Stomach smooth muscle (tissue), 2 donors: ENCODE measurements around the gene BCAS1.

Experiments
- H3K27ac ChIP-seq: one replicate; pipeline ENCODE4 v1.7.0; 2013; ENCODE audit warnings: mild to moderate bottlenecking, low read length, inconsistent platforms
- H3K27me3 ChIP-seq, 2 donors: one replicate each; pipeline ENCODE4 v1.7.0; 2013; ENCODE audit warnings: low read length in 2 of 2; ENCODE audit not compliant: insufficient read depth in 2 of 2, control insufficient read depth in 1 of 2
- H3K36me3 ChIP-seq, 2 donors: one replicate each; pipeline ENCODE4 v1.7.0; 2013; ENCODE audit warnings: low read length in 2 of 2; ENCODE audit not compliant: control insufficient read depth in 2 of 2, insufficient read depth in 2 of 2
- H3K4me1 ChIP-seq: one replicate; pipeline ENCODE4 v1.7.0; 2013; ENCODE audit warnings: low read length; ENCODE audit not compliant: control insufficient read depth, insufficient read depth
- H3K4me3 ChIP-seq, 2 donors: one replicate each; pipeline ENCODE4 v1.7.0; 2013; ENCODE audit warnings: low read length in 2 of 2
- H3K9ac ChIP-seq, 2 donors: one replicate each; pipeline ENCODE4 v1.7.0; 2013; ENCODE audit warnings: low read length in 2 of 2, mild to moderate bottlenecking in 1 of 2
- H3K9me3 ChIP-seq, 2 donors: one replicate each; pipeline ENCODE4 v1.7.0; 2013; ENCODE audit warnings: low read length in 2 of 2; ENCODE audit not compliant: control insufficient read depth in 2 of 2
- donor health status: healthy.
- donor health status: Pancreatic carcinoma.

BCAS1 gene

DNA sequence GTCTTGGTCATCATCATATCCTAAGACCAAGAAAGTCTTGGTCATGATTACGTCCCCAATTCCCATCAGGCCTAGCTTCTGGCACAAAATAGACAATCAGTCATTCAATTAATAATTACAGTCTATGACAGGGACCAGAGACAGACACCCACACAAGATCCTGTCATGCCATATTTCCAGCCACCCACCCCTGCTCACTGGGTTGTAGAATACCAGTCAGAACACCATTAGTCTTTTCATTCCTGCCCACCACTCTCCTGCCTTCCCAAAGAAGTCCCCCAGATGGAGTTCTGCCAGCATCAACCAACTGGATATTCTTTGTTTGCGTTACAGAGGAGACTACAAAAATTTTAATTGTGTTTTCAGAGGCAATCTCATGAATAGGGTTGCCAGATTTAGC is 81.0 kb downstream of the BCAS1 start:
- H3K27ac ChIP-seq = no peak overlapping the region
- no peaks in the 10 kb centered on the region for H3K36me3 ChIP-seq
- no peak overlapping the region for H3K9ac ChIP-seq
- no peaks in the 10 kb centered on the region for H3K9me3 ChIP-seq
- no peaks in the 10 kb centered on the region for H3K4me1 ChIP-seq
- no peak overlapping the region for H3K4me3 ChIP-seq
- peaks cover 0 to 2% of the 10 kb centered on the region in 2 donors for H3K27me3 ChIP-seq

GRCh38 chr20:53986037-53986650 is 84.2 kb downstream of the BCAS1 start:
- no peak overlapping the region for H3K9ac ChIP-seq
- H3K36me3 ChIP-seq = no peaks in the 10 kb centered on the region

GRCh38 chr20:53985150-53985518 is 85.3 kb downstream of the BCAS1 start:
- no peak overlapping the region for H3K9ac ChIP-seq
- no peaks in the 10 kb centered on the region for H3K9me3 ChIP-seq
- H3K27me3 ChIP-seq = peaks cover 0 to 2% of the 10 kb centered on the region in 2 donors
- no peaks in the 10 kb centered on the region for H3K4me1 ChIP-seq
- H3K4me3 ChIP-seq = no peak overlapping the region
- no peak overlapping the region for H3K27ac ChIP-seq
- no peaks in the 10 kb centered on the region for H3K36me3 ChIP-seq

More at GRCh38 chr20:53986037-53986650, 84.2 kb downstream of the BCAS1 start:
- Histone ChIP-seq H3K4me3 (no peak overlapping the region), H3K9me3 (no peaks in the 10 kb centered on the region), H3K27me3 (peaks cover 0 to 2% of the 10 kb centered on the region in 2 donors), H3K4me1 (no peaks in the 10 kb centered on the region), H3K27ac (no peak overlapping the region)

- no peaks in the 10 kb centered on the region for H3K9me3 ChIP-seq
- peaks cover 0 to 2% of the 10 kb centered on the region in 2 donors for H3K27me3 ChIP-seq
- no peaks in the 10 kb centered on the region for H3K4me1 ChIP-seq
- no peaks in the 10 kb centered on the region for H3K36me3 ChIP-seq
- H3K9ac ChIP-seq = no peak overlapping the region
- no peak overlapping the region for H3K4me3 ChIP-seq
- no peak overlapping the region for H3K27ac ChIP-seq
Measured at GRCh38 chr20:53984356-53985149, 85.8 kb downstream of the BCAS1 start.

GRCh38 chr20:53983401-53983800 is 87.0 kb downstream of the BCAS1 start:
- Histone ChIP-seq H3K27ac (no peak overlapping the region), H3K4me3 (no peak overlapping the region)

GRCh38 chr20:53982624-53983023 is 87.8 kb downstream of the BCAS1 start:
- Histone ChIP-seq H3K36me3 (no peaks in the 10 kb centered on the region), H3K4me3 (no peak overlapping the region), H3K9ac (no peak overlapping the region), H3K9me3 (no peaks in the 10 kb centered on the region), H3K27ac (no peak overlapping the region), H3K4me1 (no peaks in the 10 kb centered on the region), H3K27me3 (peaks cover 0 to 2% of the 10 kb centered on the region in 2 donors)

More at GRCh38 chr20:53983401-53983800, 87.0 kb downstream of the BCAS1 start:
- no peaks in the 10 kb centered on the region for H3K36me3 ChIP-seq
- no peaks in the 10 kb centered on the region for H3K9me3 ChIP-seq
- no peaks in the 10 kb centered on the region for H3K4me1 ChIP-seq
- no peak overlapping the region for H3K9ac ChIP-seq
- H3K27me3 ChIP-seq = peaks cover 0 to 2% of the 10 kb centered on the region in 2 donors

DNA sequence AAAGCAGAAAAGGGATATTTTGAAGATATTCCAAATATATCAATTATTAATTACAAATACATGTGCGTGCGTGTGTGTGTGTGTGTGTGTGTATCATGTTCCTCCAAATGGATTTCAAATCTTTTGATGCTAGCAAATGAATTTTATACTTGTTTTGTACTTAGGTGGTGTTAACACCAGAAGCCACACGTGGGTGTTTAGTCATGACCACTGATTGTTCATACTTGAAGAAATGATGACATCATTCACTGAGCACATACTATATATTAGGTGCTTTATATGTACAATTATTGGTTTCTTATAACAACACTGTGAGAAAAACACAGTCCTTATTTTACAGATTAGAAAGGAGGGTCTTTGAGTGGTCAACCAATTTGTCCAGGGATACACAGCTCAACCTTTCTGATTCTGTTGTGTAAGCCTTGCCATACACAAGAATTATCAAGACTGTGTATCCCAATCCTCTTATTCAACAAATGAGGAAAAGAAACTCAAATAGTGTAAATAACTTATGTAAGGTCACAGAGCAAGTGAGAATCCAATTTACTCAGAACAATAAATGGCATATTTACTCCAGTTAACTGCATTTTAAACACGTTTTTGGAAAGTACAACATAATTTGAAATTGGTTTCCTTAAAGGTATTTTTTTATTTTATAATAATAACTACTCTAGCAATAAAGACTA is 88.5 kb downstream of the BCAS1 start:
- H3K9ac ChIP-seq = no peak overlapping the region
- no peaks in the 10 kb centered on the region for H3K36me3 ChIP-seq
- no peaks in the 10 kb centered on the region for H3K4me1 ChIP-seq
- no peak overlapping the region for H3K4me3 ChIP-seq
- H3K27me3 ChIP-seq = peaks cover 0 to 2% of the 10 kb centered on the region in 2 donors
- H3K27ac ChIP-seq = no peak overlapping the region
- no peaks in the 10 kb centered on the region for H3K9me3 ChIP-seq

DNA sequence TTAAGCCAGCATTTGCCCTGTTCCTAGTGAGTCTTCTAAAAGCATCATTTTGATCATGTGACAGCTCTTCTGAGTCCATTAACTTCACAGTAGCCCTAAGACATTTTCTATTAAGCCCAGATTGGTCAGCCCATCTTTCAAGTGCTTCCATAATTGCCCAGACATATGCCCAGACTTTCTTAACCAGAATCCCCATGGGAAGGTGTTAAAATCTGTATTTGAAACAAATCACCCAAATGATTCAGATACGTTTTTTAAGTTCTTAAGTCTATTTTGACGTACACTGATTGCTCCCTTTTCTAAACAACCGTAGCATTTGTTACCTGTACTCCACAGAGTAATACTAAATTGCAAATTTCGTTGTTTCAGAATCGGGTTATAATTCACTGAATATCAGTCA is 89.3 kb downstream of the BCAS1 start:
- Histone ChIP-seq H3K4me3 (no peak overlapping the region), H3K27ac (no peak overlapping the region), H3K9me3 (no peaks in the 10 kb centered on the region), H3K36me3 (no peaks in the 10 kb centered on the region), H3K4me1 (no peaks in the 10 kb centered on the region), H3K27me3 (no peaks in the 10 kb centered on the region), H3K9ac (no peak overlapping the region)

- H3K9me3 ChIP-seq = no peaks in the 10 kb centered on the region
- no peaks in the 10 kb centered on the region for H3K4me1 ChIP-seq
- no peak overlapping the region for H3K9ac ChIP-seq
- no peak overlapping the region for H3K4me3 ChIP-seq
- H3K36me3 ChIP-seq = no peaks in the 10 kb centered on the region
- no peak overlapping the region for H3K27ac ChIP-seq
- H3K27me3 ChIP-seq = no peaks in the 10 kb centered on the region
Measured at GRCh38 chr20:53980031-53980465, 90.3 kb downstream of the BCAS1 start.

DNA sequence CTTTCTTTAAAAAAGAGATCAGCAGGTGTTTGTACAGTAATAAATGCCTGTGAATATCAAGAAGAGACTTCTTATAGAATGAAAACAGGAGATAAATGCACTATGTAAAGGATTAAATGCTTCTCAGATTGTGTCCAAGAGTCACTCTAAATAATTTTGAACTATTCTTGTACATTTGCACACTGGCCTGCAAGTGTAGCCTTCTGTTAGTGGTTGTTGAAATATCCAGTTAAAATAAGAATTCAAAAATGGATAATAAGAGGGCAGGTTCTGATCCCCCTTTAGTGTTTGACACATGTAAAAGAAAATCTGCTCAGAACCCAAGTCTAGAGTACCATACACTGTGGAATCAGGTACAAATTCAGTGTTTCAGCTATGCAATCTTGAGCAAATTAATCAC is 91.9 kb downstream of the BCAS1 start:
- no peak overlapping the region for H3K9ac ChIP-seq
- H3K36me3 ChIP-seq = no peaks in the 10 kb centered on the region
- no peaks in the 10 kb centered on the region for H3K9me3 ChIP-seq
- no peaks in the 10 kb centered on the region for H3K4me1 ChIP-seq
- H3K27ac ChIP-seq = no peak overlapping the region
- H3K4me3 ChIP-seq = no peak overlapping the region
- no peaks in the 10 kb centered on the region for H3K27me3 ChIP-seq
